Measurements from ENCODE around the gene SPINT2. TPM values are rescaled to one million over a fixed set of nuclear protein-coding genes. Genes with fewer than 3 reads are reported as not detected.

The SPINT2 gene
- total RNA-seq, 1 donor from 2014 or later, result 5.9 TPM

DNA sequence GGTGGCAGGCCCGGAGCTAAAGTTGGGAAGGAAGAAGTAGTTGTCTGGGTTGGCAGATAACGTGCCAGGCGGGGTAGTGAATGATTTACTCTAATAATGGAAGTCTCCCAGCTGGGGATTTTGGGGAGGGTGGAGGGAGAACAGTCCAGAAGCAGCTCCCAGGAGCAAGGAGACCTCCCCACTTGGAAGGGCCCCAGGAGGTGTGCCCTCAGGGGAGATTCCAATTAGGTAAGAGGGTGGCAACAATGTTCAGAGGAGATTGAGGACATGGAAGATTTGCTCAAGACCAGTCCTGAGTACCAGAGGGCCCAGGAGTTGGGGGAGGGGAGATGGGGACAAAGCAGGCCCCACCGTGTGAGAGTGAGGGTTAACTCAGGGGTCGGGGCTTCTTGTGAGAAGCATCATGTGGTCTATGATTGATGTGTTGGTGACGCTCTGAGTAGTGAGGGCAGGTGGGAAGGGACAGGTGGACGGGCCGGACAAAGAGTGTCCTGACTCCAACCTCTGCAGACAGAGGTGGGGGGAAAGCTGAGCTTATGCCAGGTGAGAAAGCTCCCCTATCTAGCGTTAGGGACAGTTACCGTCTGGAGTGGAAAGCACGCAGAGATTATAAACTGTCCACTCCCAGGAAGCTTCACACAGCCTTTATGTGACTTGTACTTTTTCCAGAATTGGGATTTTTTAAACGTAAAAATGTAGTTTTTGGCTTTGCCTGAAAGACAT lies 3.5 kb downstream of the SPINT2 start:
- DNase-seq (ENCODE audit: low read depth, low spot score), result no peak

DNA sequence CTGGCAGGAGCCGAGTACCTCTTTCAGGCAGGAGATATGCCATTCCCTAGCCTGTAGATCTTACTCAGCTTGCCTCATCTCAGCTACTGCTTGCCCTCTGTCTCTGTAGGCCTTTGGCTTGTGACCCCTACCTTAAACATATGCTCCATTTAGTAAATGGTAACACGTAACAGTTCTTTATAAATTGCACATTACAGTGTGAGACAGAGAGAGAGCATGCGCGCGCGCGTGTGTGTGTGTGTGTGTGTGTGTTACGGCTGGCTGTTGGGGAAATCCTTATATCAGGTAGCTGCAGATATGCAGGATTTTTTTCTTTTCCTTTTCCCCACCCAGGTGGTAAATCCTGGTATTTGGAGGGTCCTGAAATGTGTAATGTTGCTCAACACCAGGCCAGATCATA lies 4.2 kb downstream of the SPINT2 start:
- DNase-seq (ENCODE audit: low read depth, low spot score), result no peak

GRCh38 chr19:38270587-38271167 lies 6.3 kb downstream of the SPINT2 start:
- no peak for DNase-seq (ENCODE audit: low read depth, low spot score)

DNA sequence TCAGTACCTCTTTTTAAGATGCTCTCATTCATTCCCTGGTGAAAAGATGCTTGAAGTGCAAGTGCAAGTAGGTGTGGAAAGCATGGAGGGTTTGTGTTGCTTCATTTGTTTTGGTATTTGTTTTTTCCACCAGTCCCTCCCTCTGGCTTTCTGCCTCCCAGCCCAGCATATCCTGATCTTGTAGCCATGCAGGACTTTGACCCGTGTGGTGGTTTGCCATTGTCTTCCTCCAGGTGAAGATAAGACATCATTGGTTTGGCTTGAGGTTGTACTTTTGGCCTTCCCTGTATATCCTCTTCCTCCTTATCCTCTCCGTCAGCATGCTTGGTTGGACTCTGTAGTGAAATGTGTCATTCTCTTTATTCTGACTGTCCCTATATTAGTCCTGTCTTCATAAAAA lies 9.1 kb downstream of the SPINT2 start:
- no peak for DNase-seq (ENCODE audit: low read depth, low spot score)

- DNase-seq (ENCODE audit: low read depth, low spot score), result no peak
These were observed 10.4 kb downstream of the SPINT2 start for GRCh38 chr19:38274739-38275138.

DNA sequence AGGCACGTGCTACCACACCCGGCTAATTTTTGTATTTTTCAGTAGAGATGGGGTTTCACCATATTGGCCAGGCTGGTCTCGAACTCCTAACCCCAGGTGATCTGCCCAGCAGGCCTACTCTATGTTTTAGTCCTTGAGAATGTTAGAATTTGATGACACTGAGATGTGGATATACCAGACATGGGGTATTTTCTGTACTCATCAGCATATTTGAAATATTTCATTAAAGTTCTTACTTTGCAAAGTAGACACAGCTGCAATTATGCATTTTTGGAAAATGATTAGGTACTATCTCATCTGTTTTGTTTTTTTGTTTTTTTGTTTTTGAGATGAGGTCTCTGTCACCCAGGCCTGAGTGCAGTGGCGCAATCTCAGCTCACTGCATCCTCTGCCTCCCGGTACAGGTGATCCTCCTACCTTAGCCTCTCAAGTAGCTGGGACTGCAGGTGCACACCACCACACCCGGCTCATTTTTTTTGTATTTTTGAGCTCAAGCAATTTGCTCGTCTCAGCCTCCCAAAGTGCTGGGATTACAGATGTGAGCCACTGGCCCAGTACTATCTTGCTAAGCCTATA lies 12.7 kb downstream of the SPINT2 start:
- DNase-seq (ENCODE audit: low read depth, low spot score), result no peak

DNA sequence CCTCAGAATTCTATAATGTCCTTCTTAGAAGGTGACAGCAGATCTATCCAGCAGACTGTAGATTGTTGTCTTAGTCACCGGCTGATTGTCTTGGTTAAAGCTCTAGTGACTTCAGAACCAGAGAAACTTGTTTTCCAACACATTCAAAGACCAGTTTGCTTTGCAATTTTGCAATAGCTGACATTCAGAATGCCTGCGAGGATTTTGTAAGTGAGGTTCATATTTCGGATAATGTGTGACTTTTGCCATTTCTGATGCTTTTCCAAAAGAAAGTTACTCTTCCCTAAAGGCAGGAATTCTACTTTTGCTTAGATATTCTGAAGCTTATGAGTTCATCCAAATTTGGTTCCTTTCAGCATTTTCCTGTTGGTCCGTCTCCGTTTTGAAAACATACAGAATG lies 13.2 kb downstream of the SPINT2 start:
- DNase-seq (ENCODE audit: low read depth, low spot score), result no peak

DNA sequence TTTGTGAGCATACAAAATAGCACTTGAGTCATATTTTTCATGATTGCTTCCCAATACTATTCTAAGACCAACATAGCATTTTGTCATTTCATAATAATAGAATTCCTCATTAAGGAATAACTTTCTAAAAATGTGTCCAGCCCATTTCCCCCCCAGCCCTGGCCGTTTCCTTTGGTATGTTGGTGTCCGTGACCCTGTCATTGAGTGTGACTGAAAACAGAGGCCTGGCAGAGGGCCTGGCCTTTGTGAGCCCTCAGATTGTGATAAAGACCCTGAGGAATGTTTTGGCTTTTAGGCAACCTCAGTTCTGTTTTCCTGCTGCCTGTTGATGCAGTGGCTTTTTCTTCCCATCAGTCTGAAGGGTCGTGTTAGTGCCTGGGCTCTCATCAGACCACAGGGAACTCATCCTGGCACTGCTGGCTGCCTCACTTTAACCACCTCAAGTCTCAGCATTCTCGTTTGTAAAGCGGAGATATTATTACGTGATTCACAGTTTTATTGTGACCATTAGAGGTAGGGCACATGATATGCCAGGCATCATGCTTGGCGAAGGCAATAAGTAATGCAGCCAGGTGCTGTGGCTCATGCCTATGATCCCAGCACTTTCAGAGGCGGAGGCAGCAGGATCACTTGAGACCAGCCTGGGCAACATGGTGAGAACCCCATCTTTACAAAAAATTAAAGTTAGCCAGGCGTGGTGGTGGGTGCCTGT lies 13.8 kb downstream of the SPINT2 start:
- DNase-seq (ENCODE audit: low read depth, low spot score), result peak; percentile 75

- DNase-seq (ENCODE audit: low read depth, low spot score), result no peak
These were observed 14.4 kb downstream of the SPINT2 start for GRCh38 chr19:38278751-38279150.

DNA sequence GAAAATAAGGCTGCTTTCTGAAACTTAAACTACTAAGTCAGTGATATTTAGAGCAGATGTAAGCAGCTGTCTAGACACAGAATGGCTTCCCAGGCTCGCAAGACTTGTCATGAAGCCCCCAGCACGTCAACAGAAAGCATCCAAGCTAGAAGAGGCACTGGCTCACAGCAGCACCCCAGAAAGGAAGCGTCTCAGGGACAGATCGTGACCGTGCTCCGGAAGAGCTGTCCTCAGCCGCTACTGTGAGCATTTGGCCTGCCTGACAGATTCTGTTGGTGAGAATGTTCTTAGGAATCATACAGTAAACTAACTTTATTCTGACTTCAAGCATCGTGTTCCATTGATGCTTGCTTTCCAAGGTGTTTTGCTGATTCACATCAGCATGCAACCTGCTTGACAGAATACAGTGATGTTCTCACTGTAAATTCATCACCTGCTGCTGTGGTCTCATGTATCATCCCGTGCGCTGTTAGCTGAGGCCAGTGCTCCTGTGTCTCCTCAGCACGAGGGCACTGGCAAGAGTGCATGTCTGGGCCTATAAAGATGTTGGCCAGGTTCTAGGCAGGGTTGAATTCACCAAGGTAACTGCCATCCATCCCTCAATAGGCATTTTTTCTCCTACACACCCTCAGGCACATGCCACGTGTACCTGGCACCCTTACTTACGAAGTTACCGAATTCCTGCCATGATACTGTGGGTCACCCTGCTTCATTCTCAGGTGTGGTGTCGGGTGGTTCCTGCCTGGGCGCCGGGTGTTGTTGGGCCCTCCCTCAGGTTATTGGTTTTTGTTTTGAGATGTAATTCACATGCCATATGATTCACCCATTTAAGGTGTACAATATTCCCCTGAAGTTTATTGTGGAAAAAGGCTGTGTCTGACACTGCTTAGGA lies 15.9 kb downstream of the SPINT2 start:
- no peak for DNase-seq (ENCODE audit: low read depth, low spot score)

DNA sequence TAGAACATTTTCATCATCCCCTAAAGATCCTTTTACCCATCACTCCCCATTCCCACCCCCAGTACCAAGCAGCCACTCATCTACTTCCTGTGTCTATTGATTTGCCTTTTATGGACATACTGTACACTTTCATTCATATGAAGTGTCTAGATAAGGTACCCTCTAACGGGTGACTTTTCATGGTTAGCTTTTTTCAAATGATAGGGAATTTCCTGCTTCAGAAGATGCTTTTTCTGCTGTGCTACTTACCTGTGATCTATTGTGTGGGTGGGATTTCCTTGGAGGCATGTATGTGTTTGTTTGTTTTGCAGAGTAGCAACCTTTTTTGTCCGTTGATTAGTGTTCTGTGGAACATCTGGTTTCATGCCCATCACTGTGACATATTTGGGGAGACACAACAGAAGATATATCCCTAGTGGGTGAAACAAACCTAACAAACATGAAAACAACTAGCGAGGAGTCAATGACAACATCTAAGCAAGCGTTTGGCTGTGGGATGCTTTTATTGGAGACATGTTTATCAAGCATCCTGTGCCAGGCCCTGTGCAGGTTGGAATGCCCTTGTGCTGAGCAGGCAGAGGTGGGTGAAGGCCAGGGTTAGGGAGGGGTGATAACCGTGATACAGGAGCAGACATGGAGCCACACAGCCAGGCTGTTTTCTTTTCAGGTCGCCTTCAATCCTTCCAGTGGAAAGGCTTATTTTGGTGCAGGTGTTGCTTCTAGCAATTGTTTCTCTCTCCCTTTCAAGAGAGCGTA lies 17.6 kb downstream of the SPINT2 start:
- no peak for DNase-seq (ENCODE audit: low read depth, low spot score)

DNA sequence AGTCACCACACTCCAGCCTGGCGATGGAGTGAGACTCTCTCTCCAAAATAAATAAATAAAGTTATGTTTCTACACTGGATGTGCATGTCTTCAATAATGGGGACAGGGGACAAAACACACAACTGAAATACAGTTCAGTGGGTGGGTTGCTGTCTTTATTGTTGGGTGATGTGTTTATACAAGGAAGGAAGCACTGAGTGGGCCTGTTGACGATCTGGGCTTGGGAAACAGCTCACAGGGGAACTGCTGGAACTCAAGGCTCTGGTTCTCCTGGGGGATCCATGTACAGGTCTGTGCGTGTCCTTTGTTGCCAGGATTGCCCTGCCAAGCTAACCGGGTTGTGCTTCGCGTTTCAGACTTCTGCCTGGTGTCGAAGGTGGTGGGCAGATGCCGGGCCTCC lies 18.9 kb downstream of the SPINT2 start:
- no peak for DNase-seq (ENCODE audit: low read depth, low spot score)

GRCh38 chr19:38284422-38284821 lies 20.0 kb downstream of the SPINT2 start:
- no peak for DNase-seq (ENCODE audit: low read depth, low spot score)

- no peak for DNase-seq (ENCODE audit: low read depth, low spot score)
These were observed 21.2 kb downstream of the SPINT2 start for GRCh38 chr19:38285567-38285966.

DNA sequence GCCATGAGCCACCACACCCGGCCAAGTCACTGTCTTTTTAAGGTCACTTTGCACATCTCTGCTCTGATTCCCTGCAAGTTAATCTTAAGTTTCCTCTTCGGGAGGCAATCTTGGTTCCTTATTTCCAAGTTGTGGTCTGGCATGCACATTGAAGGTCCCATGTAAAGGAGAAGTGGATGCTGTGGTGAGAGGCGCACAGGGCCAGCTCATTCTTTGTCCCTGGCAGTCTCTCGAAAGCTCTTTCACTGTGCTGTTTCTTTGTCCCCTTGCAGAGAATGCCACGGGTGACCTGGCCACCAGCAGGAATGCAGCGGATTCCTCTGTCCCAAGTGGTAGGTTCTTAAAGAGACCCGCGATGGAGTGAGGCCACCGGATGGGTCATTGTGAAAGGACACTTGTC lies 23.2 kb downstream of the SPINT2 start:
- DNase-seq (ENCODE audit: low read depth, low spot score), result no peak

DNA sequence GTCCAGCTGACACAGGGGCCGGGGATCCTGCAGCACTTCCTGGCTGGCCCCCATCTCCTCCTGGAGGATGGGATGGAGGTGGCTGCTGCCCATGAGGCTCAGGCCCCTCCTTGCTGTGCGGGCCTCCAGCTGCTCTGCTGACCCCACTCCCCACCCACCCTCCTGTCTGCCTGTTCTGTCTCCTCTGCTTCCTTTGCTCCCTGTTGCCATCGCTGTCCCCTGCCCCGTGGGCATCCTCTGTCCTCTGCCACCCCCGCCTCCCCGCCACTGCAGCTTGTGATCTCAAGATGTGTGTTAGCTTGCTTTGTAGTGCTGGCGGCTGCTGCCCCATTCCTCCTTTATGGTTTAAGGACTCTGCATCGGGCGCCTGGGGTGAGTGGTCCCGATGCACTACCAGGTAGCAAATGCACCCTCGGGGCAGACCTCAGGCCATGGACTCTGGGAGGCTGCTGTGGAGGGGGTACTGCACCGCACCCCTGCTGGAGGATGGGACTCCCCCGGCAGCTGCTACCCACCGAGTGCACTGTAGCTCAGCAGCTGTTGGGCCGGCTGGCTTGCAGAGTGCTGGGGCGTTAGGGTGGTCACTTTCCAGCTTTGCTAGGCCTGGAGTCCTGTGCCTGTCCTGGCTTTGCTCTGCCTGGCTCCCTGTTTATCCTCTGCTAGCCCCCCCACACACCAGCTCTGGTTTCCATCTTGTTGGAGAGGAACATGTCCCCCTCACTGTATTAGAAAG lies 23.9 kb downstream of the SPINT2 start:
- DNase-seq (ENCODE audit: low read depth, low spot score), result no peak

- no peak for DNase-seq (ENCODE audit: low read depth, low spot score)
These were observed 25.6 kb downstream of the SPINT2 start for GRCh38 chr19:38289955-38290354.

- DNase-seq (ENCODE audit: low read depth, low spot score), result no peak
These were observed 26.3 kb downstream of the SPINT2 start for GRCh38 chr19:38290631-38291147.

DNA sequence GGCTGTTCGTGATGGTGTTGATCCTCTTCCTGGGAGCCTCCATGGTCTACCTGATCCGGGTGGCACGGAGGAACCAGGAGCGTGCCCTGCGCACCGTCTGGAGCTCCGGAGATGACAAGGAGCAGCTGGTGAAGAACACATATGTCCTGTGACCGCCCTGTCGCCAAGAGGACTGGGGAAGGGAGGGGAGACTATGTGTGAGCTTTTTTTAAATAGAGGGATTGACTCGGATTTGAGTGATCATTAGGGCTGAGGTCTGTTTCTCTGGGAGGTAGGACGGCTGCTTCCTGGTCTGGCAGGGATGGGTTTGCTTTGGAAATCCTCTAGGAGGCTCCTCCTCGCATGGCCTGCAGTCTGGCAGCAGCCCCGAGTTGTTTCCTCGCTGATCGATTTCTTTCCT lies 27.5 kb downstream of the SPINT2 start:
- no peak for DNase-seq (ENCODE audit: low read depth, low spot score)

DNA sequence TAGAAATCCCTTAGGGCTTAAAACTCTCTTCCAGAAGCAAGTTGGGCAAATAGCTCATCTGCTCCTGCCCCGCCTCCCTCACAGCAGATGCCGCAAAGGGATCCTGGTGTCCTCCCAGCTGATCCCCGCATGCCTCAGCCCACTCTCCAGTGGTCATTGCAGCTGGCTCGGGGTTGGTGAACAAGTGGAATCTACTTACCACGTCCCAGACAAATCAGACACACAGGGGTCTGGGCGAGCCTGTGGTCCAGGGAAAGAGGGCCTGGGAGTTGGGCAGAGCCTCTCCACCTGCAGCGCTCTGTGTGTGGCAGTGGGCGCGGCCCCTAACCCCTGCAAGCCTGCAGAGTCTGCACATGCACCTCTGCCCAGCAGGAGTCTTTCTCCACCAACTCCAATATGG lies 28.9 kb downstream of the SPINT2 start:
- DNase-seq (ENCODE audit: low read depth, low spot score), result no peak

Data from pulmonary artery endothelial cell (primary cell).